A673 (cell line): ENCODE measurements around the gene MIGA1. TPM values are rescaled to one million over a fixed set of nuclear protein-coding genes. Genes with fewer than 3 reads are reported as not detected.
"Not testable (repeated sequence)": the region's sequence is repeated elsewhere in the genome, so short reads cannot be mapped to it uniquely, and the experiment has no call there.

Experiments
- BruUV-seq: library from RNA; stranded (reverse); fragments of 400-500 nt; replicated peaks from 2 replicates; lab custom pipeline; 2021; lab: Mats Ljungman, UMichigan
- CTCF ChIA-PET: fragments of 300-600 bp; sonication (Branson Sonifier 250); formaldehyde crosslinking; loops from one replicate; lab custom pipeline; 2022; ENCODE audit warnings: antibody characterized with exemption; lab: Charles Lee
- POLR2A ChIA-PET: fragments of 300-600 bp; sonication (Branson Sonifier 250); formaldehyde crosslinking; loops from one replicate; lab custom pipeline; 2022; ENCODE audit warnings: antibody characterized with exemption; ENCODE audit not compliant: low non-redundant PET; lab: Charles Lee
- DNase-seq: peaks from one replicate; pipeline ENCODE4 v3.0.0-alpha.2; 2015; ENCODE audit warnings: low spot score
- H3K27ac ChIP-seq: fragments of 200-600 bp; sonication (generic); 2 replicates; pipeline ENCODE4 v1.5.1; 2016; ENCODE audit warnings: mixed run types, low read depth, mild to moderate bottlenecking, mixed read lengths, antibody characterized with exemption, low read length; ENCODE audit not compliant: poor library complexity, severe bottlenecking
- H3K27me3 ChIP-seq: fragments of 200-600 bp; sonication (generic); replicated peaks from 2 replicates; pipeline ENCODE4 v1.6.1; 2017; ENCODE audit warnings: mixed run types, low read depth, mild to moderate bottlenecking, mixed read lengths, antibody characterized with exemption, low read length; ENCODE audit not compliant: insufficient read depth, poor library complexity
- H3K36me3 ChIP-seq: fragments of 200-600 bp; sonication (generic); 2 replicates; pipeline ENCODE4 v1.6.1; 2016; ENCODE audit warnings: mixed run types, mild to moderate bottlenecking, mixed read lengths, antibody characterized with exemption, low read length; ENCODE audit not compliant: insufficient read depth, poor library complexity, severe bottlenecking
- H3K4me1 ChIP-seq: fragments of 200-600 bp; sonication (generic); 2 replicates; pipeline ENCODE4 v1.6.1; 2017; ENCODE audit warnings: mixed run types, mild to moderate bottlenecking, mixed read lengths, antibody characterized with exemption, low read length; ENCODE audit not compliant: insufficient read depth, poor library complexity, severe bottlenecking
- H3K4me3 ChIP-seq: fragments of 200-600 bp; sonication (generic); 2 replicates; pipeline ENCODE4 v1.5.1; 2016; ENCODE audit warnings: low read depth, mixed run types, mild to moderate bottlenecking, mixed read lengths, low read length; ENCODE audit not compliant: poor library complexity, severe bottlenecking
- H3K9me3 ChIP-seq: fragments of 200-600 bp; sonication (generic); 2 replicates; pipeline ENCODE4 v1.6.1; 2016; ENCODE audit warnings: mixed run types, low read depth, mild to moderate bottlenecking, mixed read lengths, antibody characterized with exemption, low read length; ENCODE audit not compliant: poor library complexity, severe bottlenecking
- CTCF ChIP-seq: fragments of 300-800, 200-600 bp; sonication (generic); conservative IDR thresholded peaks from 2 replicates; pipeline ENCODE4 v1.5.1; 2017; ENCODE audit warnings: low read depth, mild to moderate bottlenecking, antibody characterized with exemption, low read length, moderate library complexity, mixed read lengths
- EZH2 ChIP-seq: fragments of 200-600 bp; sonication (generic); IDR thresholded peaks from 2 replicates; pipeline ENCODE4 v1.6.1; 2017; ENCODE audit warnings: borderline replicate concordance, low read depth, mild to moderate bottlenecking, mixed read lengths, antibody characterized with exemption, low read length; ENCODE audit not compliant: poor library complexity, severe bottlenecking
- intact Hi-C: fragments of 100-400 bp; cut with micrococcal nuclease; formaldehyde crosslinking; loops from one replicate; pipeline ENCODE4 v1.10.0; 2022; ENCODE audit not compliant: unreplicated experiment
- total RNA-seq: library from RNA; stranded (reverse); gene quantifications from 2 replicates; pipeline ENCODE4 v1.2.3, GENCODE V29; 2021

Gene MIGA1
- total RNA-seq, 1 experiment from 2014 or later: 14.1 TPM

- POLR2A ChIA-PET: interaction anchor here (0.6 kb wide), 2 partner anchors 232 to 394 kb away, joined by 4 read pairs; no protein-coding TSS in a partner anchor
- intact Hi-C loops: no loop called here
- CTCF ChIA-PET: no interaction called here
- no TSS peak for BruUV-seq
- peaks cover 11% of the 10 kb centered on the region for H3K4me1 ChIP-seq
- peaks cover 36% of the 10 kb centered on the region for H3K36me3 ChIP-seq
- H3K4me3 ChIP-seq: no peak overlapping the region
- no peaks in the 10 kb centered on the region for H3K9me3 ChIP-seq
- H3K27ac ChIP-seq: no peak overlapping the region
- no peak for TF ChIP-seq EZH2
- TF ChIP-seq CTCF: no peak
- DNase-seq: no peak
- no peaks in the 10 kb centered on the region for H3K27me3 ChIP-seq
These were observed 38.1 kb upstream of the MIGA1 start for GRCh38 chr1:77741316-77741715.

- no peak for TF ChIP-seq EZH2
- TF ChIP-seq CTCF: no peak
These were observed 37.4 kb upstream of the MIGA1 start for GRCh38 chr1:77742011-77742555.

GRCh38 chr1:77744576-77744975, 34.9 kb upstream of the MIGA1 start:
- intact Hi-C loops: no loop called here
- DNase-seq: no peak
- no peaks in the 10 kb centered on the region for H3K9me3 ChIP-seq
- H3K27me3 ChIP-seq: no peaks in the 10 kb centered on the region
- peaks cover 9% of the 10 kb centered on the region for H3K36me3 ChIP-seq
- ChIA-PET CTCF (no interaction called here), POLR2A (interaction anchor here (0.7 kb wide), 1 partner anchor 10 kb away, joined by 5 read pairs; no protein-coding TSS in a partner anchor)
- no TSS peak for BruUV-seq
- no peak overlapping the region for H3K27ac ChIP-seq
- TF ChIP-seq EZH2 (no peak), CTCF (no peak)
- H3K4me1 ChIP-seq: peaks cover 24% of the 10 kb centered on the region
- no peak overlapping the region for H3K4me3 ChIP-seq

More at GRCh38 chr1:77742011-77742555, 37.4 kb upstream of the MIGA1 start:
- BruUV-seq: no TSS peak
- POLR2A ChIA-PET: interaction anchor here (0.6 kb wide), 2 partner anchors 232 to 395 kb away, joined by 4 read pairs; no protein-coding TSS in a partner anchor
- Histone ChIP-seq H3K27me3 (no peaks in the 10 kb centered on the region), H3K9me3 (no peaks in the 10 kb centered on the region), H3K4me3 (no peak overlapping the region), H3K36me3 (peaks cover 32% of the 10 kb centered on the region), H3K27ac (no peak overlapping the region), H3K4me1 (peaks cover 11% of the 10 kb centered on the region)
- CTCF ChIA-PET: no interaction called here
- peak; percentile 60 for DNase-seq
- intact Hi-C loops: no loop called here

- H3K4me3 ChIP-seq, intact Hi-C loops, POLR2A ChIA-PET, BruUV-seq, H3K27me3 ChIP-seq, H3K9me3 ChIP-seq, H3K27ac ChIP-seq, H3K36me3 ChIP-seq, DNase-seq, CTCF ChIA-PET: not testable (repeated sequence)
- peaks cover 19% of the 10 kb centered on the region for H3K4me1 ChIP-seq
These were observed 30.0 kb upstream of the MIGA1 start for GRCh38 chr1:77749489-77749888.
